ENCODE results near the gene GSN.
A peak's percentile ranks its signal among the peaks of the same experiment; 100 is the strongest.

GSN gene

DNA sequence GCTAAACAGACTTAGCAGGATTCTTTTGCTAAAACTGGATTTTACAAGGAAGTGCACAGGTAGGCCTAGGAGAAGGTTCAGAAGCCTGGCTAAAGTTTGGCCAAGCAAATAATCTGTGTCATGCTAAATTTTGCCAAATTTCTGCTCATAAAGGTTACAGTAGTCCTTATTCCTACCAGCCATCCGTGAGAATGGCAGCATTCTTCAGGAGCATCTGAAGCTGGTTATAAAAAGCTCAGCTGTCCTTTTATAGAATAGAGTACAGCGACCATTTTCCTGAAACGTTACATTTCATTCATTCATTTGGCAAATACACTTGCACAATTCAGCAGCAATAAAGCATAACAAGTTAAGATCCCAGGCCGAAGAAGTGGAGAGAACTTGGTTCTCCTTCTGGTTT, 6.9 kb downstream of the GSN start:
- no peak for DNase-seq

DNA sequence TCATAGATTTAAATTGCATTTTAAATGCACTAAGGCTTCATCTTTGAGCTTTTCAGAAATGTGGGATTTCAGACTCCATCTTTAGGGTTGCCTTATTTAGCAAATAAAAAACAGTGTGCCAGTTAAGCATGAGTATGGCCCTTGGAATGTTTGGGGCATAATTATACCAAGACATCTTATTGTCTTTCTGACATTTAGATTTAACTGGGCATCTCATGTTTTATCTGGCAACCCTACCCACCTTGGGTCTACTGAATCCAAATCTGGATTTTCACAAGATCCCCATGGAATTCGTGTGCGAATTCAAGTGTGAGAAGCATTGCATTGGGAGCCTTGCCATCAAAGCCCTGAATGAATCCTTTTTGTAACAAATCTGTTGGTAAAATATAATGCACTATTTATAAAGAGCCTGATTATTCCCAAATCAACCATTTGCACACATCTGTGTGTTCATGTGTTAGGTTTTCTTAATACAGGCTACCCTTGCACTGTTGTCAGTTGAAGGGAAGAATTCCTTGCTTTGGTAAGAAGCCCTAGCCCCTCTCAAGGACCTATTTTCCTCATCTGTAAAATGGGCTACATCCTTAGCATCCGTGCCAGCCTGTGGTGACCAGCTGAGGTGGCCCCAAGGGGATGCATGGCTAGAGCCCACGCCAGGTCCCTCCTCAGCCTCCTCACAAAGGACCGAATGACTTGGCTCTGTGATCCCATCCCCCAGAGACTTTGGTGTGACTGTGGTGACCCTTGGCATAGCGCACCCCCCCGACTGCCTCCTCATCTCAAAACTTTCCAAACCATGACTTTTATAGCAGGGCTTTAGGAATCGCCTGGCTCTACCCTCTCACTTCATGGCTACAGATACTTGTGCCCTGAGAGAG, 8.1 kb downstream of the GSN start:
- DNase-seq = no peak

DNA sequence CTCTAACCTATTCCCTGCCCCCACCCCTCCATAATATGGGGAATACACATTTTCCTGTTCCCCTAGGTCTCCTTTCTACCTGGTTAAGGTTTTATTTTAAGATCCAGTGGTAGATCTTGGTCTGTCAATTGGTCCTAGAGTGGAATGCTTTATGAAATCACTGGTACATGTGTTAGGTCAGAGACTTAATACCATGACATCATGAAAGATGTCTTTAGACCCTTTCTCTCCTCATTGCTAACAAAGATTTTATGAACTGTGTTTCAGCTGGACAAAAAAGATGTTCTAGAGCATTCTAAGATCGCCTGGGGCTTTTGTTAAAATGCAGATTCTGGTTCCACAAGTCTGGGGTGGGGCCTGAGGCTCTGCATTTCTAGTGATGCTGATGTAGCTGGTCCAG, 9.1 kb downstream of the GSN start:
- DNase-seq = no peak

DNA sequence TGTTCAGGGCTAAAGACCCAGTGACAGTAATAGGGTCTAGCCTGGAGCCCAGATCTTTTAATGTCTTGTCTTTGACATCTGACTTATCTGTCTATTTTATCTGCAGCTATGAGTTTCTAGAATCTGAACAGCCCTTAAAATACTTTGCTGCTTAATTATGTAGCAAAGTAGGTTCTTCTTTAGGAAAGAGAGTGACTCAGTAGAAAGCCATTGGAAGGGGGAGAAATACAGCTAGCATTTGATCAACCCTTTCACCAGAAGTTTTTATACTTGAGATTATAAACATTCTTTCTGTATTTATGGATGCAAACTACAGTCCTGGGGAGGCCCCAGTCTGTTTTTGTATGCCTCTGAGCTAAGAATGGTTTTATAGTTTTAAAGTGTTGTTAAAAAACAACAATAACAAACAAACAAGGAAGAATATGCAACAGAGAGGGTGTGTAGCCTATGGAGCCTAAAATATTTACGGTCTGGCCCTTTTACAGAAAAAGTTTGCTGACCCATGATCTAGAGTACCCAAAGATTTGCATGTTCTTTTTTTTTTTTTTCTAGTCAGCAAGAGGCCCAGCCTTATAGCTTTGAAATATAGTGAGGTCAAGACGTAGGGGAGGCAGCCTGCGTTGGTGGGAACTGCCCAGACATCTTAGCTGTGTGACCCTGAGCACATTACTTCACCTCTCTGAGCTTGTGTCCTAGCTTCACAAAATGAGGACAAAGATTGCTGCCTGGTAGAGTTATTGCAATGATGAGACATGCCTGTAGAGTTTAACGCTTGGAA, 9.7 kb downstream of the GSN start:
- no peak for DNase-seq

DNA sequence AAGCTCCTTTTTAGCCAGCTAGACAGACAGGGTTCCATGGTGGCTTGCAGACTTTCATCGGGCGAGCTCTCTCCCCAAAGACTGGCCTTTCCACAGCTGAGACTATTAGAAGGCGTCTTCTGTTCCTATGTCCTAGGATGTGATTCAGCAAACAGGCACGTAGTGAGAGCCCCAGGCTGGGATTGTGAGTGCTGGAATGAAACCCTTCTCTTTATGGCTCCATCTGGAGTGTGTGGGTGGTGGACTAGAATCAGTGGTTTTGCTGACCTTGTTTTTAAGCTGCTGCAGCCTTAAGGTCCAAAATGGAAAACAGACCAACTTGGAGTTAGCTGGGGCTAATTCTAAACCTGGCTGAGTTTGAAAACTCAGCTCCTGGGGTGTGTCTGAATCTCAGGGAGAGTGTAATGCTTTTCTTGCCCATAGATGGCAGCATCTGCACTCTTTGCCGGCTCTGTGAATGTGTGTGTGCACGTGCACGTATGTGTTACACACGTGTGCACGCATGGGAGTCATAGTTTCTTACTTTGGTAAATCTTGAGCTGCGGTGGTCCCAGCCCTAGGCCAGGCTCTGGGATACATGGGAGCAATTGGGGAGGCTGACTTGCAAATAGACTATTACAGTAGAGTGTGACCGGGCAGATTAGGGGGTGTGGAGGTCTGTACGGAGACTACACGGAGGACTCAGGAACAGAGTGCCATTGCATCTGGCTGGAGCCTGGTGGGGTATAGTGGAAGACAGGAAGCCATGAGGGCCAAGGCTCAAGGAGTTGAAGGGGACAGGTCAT, 10.7 kb downstream of the GSN start:
- DNase-seq = peak in 1 of 2 experiments; percentile 60

DNA sequence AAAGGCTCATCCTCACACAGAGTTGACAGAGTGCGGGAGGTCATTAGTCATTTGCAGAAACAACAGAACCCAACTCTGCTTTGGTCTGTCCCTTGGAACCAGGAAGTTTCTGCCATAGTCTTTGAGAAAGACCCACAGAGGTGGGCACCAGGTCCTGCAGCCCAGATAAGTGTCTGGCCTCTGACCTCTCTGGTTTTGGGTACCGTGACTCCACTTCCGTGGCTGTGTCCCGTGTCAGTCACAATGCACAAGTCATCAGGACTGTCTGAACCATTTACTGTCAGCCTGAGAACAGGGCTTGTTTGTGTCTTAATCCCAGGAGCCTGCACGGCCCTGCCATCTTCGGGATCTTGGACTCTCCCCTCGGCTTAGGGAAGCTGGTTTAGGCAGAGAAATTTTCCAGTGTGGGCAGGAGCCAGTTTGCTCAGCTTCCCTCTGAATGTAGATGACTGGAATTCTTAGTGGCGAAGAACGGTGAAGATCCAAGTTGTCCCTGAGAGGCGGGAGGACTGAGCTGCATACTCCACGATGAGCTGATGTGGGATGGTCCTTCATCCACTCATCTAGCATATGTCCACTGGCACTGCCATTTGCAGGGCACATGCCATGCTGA, 11.9 kb downstream of the GSN start:
- no peak for DNase-seq

DNA sequence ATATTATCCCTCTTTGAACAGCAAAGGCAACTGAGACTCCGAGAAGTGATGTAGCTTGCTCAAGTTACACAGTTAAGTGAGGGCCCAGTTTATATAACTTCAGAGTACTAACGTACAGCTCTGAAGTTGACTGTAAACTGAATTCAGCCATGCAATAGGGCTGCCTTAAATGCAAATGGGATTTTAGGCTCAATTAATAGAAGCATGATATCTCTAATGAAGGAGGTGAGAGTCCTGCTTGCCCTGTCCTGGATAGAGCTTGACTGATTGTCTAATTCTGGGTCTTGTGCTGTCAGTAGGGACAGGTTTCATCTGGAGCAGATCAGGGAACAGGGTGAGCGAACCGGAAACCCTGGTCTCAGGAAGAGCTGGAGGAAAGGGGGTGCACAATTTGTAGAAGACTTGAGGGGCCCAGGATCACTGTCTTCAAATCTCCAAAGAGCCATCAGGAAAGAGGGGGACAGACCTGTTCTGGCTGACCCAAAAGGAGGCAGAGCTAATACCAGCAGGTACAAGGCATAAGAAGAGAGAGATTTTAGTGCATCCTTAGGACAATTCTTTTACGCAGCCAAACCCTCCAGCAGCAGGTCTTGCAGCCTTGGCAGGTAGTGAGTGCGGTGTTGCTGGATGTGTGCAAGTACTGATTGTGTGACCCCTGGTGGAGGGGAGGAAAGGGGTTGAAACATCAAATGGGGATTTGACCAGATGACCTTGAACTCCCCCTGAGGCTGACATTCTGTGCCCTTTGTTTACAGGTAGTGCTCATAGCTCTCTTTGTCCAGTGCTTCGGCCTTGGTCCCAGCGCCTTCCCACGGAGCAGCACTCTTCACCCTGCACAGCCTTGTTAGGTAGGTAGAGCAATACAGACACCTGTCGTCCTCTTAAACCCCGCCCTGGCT, 13.0 kb downstream of the GSN start:
- no peak for DNase-seq

DNA sequence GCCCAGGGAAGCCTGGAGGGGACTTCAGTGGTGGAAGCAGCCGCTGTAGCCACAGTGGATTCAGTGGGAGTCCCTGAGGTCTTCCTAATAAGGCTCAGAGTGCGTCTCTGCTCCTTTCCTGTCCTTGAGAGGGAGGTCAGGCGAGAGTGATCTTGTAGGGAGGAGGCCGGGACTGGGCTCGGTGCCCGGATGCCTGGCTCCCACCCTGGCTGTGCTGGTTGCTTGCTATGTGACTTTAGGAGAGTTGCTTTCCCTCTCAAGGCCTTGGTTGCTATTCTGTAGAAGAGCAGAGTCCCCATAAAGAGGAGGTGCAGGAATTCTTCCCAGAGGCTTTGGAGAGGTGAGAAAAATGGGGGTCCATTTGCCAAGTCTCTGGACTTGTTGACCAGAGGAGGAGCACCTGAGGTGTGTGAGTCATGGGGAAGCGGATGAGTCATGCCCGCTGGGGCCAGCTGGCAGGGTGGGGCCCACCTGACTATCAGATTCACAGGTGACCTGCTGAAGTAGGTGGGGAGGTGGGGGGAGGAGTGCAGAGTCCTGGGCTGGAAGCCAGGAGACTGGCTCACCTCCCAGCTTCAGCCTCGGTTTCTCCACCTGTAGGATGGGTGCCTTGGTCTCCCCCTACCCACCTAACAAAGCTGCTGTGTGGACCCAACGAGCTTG, 13.8 kb downstream of the GSN start:
- DNase-seq = no peak

DNA sequence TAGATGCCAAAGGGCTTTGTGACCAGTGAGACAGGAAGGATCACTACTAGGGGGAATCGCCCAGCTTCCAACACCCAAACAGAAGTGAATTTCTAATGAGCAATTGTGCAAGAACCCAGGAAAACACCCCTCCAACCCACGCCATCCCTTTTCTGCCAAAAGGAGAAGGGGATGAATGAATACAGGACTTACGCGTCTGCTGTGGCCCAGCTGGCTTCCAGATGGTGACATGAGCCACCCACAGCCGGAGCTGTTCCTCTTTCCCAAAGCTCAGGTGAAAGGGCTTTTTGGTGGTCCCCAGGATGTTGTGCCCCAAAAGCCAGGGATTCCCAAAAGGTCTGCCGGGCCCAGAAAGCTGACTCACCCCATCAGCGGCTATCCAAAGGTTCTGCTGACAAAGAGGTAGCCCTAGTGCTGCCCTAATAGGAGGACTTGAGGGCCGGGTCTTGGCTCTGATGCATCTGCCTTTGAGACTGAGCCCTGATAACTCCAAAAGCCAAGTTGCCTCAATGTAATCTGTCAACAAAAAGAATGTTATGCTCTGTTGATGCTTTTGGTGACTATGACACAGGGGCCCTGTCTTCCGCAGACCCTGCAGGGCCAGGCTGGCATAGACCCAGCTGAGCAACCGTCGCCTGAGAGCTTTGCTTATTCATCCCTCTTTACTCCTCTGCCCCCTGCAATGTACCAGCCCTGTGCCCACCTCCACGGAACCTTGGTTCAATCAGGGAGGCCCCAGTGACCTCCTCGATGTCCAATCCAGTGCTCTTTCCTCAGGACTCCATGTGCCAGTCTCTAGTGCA, 14.5 kb downstream of the GSN start:
- DNase-seq = no peak

DNA sequence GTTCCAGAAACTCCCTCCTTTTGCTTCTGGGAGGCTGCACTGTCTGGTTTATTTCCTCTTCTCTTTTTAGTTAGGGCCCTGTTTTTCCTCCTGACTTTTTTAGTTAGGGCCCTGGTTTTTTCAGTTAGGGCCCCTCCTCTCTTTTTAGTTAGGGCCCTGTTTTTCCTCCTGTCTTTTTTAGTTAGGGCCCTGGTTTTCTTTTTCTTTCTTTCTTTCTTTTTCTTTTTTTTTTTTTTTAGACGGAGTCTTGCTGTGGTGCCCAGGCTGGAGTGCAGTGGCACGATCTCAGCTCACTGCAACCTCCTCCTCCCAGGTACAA, 15.1 kb downstream of the GSN start:
- no peak for DNase-seq

DNA sequence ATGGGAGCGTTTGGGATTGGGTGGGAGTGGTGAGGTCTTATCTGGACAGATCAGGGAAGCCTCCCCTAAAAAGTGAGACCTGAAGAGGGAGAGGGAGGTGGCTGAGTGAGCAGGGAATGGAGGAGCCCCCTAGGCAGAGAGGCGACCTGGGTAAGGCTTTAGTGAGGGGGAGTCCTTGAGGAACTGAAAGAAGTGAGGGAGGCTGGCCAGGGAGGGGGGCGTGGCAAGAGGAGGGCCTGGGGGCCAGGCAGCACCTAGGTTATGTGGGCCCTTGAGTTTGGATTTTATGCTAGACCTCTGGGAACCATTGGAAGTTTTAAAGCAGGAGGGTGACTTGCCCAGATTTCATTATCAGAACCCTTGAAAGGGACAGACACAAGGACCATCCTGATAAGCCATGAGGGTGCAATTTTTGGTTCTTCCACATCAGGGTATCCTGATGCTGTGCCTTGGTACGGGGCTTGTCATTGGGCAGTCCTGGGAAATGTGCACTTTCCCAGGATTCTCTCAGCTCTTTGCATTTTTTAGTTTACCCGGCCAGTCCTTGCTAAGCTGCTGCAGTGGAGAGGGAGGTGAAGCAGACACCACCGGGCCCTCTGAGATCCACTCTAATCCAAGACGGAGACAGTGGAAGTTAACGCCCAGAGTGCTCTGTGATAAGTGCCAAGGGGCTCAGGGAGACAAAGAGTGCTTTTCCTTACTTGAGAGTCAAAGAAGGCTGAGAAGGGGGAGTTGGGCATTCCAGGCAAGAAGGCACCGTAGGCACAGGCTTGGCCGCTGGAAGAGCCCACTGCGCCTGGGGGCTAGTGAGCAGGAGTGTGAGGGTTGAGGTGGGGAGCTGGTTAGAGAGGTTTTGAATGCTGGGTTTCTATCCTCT, 16.1 kb downstream of the GSN start:
- no peak for DNase-seq

DNA sequence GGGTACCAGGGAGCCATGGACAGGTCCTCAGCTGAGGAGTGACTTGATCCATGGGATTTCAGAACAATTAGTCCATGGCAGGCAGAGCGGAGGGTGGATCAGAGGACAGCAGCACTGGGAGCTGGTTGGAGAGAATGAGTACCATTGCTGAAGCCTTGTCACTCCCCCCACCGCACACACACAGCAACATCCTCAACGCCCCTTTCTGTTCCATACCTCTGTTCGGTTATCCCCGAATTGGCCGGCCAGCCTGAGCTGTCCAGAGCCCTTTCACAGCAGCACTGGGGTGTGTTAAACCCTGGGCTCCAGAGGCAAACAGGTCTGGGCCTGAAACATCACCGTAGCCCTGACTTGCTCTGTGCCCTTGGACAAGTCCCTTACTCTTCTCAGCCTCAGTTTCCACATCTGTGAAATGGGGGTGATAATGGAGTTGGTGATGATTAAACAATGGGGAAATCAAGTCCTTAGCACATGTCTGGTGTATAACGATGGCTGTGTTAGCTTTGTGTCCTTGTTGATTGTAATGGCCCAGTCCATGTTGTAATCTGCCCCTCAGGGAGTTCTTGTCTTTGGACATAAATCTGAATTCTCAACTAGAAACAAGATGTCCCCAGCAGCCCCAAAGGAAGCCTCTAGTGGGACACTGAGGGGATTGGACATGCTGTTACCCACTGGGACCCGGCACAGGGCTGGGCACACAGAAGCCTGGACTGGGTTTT, 16.9 kb downstream of the GSN start:
- no peak for DNase-seq

DNA sequence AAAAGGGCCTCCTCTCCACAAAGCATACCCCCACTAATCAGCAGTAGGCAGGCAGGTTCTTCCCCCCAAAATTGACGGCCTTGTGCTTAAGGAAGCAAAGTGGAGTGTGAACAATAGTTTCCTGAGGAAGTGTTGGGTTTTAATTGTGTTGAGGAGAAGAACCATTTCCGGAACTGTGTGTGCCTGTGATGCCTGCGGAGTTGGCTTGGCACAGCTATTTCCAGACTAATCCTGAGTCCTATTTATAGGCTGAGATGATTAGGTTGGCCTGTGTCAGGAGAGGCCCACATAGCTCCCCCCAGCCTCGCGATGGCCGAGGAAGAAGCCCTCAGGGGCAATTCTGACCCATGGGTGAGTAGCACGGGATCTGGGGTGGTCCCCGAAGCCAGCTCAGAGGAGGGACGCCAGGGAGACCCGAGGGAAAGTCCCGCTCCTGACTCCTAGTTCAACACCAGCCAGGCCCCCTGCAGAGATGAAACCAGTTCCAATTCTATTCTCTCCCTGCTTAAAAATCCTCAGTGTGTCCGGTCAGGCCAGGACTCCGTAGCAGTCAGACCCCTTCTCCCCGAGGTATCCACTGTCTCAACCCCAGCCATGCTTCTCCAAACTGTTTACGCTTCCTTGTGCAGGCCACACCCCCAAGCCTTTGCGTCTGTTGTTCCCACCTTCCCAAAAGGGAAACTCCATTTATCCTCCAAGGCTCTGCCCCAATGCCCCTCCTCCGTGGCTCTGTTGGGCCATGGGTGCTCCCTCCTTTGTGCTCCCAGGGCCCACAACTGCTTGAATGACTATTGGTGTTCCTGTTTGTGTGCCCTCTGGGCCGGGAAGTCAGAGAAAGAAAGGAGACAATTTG, 18.1 kb downstream of the GSN start:
- DNase-seq = no peak

DNA sequence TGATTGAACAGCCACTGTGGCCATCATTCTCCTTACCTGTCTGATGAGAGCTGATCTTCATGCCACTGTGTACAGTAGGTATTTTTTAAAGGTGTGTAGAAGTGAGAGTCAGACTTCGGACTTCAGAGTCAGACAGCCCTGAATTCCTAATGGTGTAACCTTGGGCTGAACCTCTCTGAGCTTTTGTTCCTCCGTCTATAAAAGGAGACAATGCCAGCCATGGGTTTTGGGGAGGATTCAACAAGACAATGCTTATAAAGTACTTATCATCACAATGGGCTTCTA, 18.7 kb downstream of the GSN start:
- no peak for DNase-seq

DNA sequence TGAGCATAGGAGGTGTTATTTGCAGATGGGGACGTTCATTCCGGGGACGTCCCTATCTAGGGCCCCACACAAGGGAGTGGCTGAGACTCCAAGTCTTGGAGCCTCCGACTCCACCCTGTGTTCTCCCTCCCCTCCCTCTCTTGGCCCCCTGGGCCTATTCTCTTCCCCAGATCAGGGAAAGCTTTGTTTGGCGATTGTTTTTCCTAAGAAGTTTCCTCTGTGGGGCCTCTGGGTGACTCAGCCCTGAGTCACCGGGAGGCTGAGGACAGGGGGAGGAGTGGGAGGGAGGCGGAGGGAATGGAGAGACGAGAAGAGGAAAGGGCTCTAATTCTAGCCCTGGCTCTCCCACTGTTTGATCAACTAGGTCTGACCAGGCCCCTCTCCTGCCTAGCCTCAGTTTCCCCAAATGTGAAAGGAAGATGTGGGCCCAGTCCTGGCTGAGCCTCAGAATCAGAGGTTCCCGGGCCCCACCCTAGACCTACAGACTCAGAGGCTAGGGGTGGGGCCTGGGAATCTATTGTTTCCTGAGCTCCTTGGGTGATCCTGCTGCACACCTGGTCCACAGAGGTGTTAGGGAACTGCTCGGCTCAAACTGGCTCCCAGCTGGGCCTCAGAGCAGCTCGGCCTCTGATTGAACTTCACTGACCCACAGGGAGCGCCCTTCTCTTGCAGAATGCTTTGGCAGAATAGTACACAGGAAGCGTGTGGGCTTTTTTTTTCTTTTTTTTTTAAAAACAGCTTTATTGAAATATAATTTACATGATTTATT, 19.2 kb downstream of the GSN start:
- peak in 1 of 2 experiments; percentile 53 for DNase-seq

DNA sequence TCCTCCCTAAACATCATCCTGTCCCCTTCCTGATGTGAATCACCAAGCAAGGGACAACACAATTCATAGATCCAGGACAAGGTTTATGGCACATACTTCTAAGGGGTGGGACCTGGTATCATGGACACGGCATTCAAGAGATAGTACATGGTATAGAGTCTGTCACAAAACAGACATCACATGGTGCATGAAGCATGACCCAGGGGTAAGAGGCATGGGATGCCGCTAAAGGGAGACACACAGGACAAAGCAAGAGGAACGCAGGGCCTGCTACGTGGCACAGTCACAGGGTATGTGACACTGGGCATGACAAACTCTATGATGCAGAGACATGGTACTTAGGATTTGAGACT, 20.7 kb downstream of the GSN start:
- DNase-seq = no peak

DNA sequence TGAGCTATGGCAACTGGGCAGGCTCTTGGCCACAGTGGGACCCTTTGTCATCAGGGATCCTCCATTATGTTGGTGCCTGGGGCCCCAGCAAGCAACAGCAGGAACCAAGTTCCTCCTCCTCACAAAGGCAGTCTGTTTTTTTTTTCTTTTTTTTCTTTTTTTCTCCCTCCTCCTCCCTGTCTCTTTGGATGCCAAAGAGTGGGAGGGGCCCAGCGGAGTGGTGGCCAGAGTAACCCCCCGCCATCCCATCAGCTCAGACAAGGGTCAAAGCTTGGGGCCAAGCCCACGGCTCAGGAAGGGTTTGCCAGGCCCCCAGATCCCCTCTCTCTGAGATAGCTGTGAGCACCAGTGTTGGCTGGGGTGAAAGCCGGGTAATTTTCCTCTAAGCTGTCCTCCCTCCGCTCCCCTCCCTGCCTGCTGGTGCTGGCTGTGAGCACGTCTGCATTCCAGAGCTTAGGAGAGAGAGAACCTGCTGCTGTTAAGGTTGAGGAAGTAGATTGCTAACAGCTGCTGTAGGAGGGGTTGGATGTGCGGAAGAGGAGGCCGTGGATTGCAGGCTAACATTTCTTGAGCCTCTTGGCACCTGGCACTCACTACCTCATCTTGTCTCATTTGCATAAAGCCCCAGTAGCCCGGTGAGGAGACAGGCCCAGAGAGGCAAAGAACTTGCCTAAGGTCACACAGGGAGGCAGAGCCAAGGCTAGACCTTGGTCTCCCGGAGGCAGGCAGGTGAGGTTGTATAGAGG, 21.2 kb downstream of the GSN start:
- peak in 1 of 2 experiments; percentile 36 for DNase-seq
